Embryonic facial prominence (tissue), 1 donor: ENCODE data around the gene P2RY6.
"Not testable (repeated sequence)": the region's sequence is repeated elsewhere in the genome, so short reads cannot be mapped to it uniquely, and the experiment has no call there.

ENCODE experiments used
- DNase-seq: peaks from one replicate; pipeline ENCODE4 v3.0.0-alpha.2; 2016; ENCODE audit errors: extremely low spot score

Gene P2RY6

GRCh38 chr11:73259406-73260126 is 12.6 kb upstream of the P2RY6 start:
- no peak for DNase-seq

- DNase-seq: no peak
These were observed 12.0 kb upstream of the P2RY6 start for GRCh38 chr11:73260127-73260457.

- DNase-seq: no peak
These were observed 9.2 kb upstream of the P2RY6 start for GRCh38 chr11:73262851-73263495.

- no peak for DNase-seq
These were observed 8.5 kb upstream of the P2RY6 start for GRCh38 chr11:73263640-73264039.

GRCh38 chr11:73265278-73265810 is 6.8 kb upstream of the P2RY6 start:
- DNase-seq: no peak

GRCh38 chr11:73265853-73266645 is 6.1 kb upstream of the P2RY6 start:
- no peak for DNase-seq

GRCh38 chr11:73266646-73267020 is 5.5 kb upstream of the P2RY6 start:
- no peak for DNase-seq

GRCh38 chr11:73267122-73267846 is 4.9 kb upstream of the P2RY6 start:
- no peak for DNase-seq

- no peak for DNase-seq
These were observed 4.1 kb upstream of the P2RY6 start for GRCh38 chr11:73267906-73268540.

GRCh38 chr11:73268671-73269271 is 3.4 kb upstream of the P2RY6 start:
- DNase-seq: no peak

GRCh38 chr11:73269459-73270015 is 2.6 kb upstream of the P2RY6 start:
- peak; percentile 15 for DNase-seq

GRCh38 chr11:73270016-73270854 is 1.9 kb upstream of the P2RY6 start:
- DNase-seq: no peak

- no peak for DNase-seq
These were observed 1.2 kb upstream of the P2RY6 start for GRCh38 chr11:73270855-73271477.

GRCh38 chr11:73271478-73271865 is 666 bp upstream of the P2RY6 start:
- DNase-seq: not testable (repeated sequence)

- no peak for DNase-seq
These were observed 521 bp downstream of the P2RY6 start for GRCh38 chr11:73272680-73273038.

GRCh38 chr11:73273222-73273895 is 1.2 kb downstream of the P2RY6 start:
- DNase-seq: no peak

- not testable (repeated sequence) for DNase-seq
These were observed 2.1 kb downstream of the P2RY6 start for GRCh38 chr11:73274191-73274590.

- no peak for DNase-seq
These were observed 2.7 kb downstream of the P2RY6 start for GRCh38 chr11:73274722-73275380.
